GM10248 (cell line): ENCODE data around the gene INMT.

Experiments
- CTCF ChIA-PET: fragments of 300-600 bp; sonication (Branson Sonifier 250); formaldehyde crosslinking; extraction: SDS; loops from one replicate; lab custom pipeline; 2021; ENCODE audit warnings: antibody characterized with exemption; lab: Yijun Ruan, JAX
- POLR2A ChIA-PET: fragments of 350-650 bp; sonication (Branson Sonifier 250); formaldehyde crosslinking; extraction: SDS; loops from one replicate; lab custom pipeline; 2020; ENCODE audit warnings: antibody characterized with exemption; lab: Yijun Ruan, JAX
- DNase-seq: peaks from one replicate; pipeline ENCODE4 v3.0.0; 2012; ENCODE audit errors: extremely low spot score
- TF ChIP-seq, protein P1 (sequence below): IDR thresholded peaks from 2 replicates; pipeline ENCODE4 v1.5.1; 2012; ENCODE audit warnings: mild to moderate bottlenecking, low read depth; ENCODE audit errors: extremely low read depth, missing control alignments, control extremely low read depth

INMT gene

GRCh38 chr7:30795161-30795948 lies 43.4 kb downstream of the INMT start:
- POLR2A ChIA-PET: no interaction called here
- TF ChIP-seq, protein P1, sequence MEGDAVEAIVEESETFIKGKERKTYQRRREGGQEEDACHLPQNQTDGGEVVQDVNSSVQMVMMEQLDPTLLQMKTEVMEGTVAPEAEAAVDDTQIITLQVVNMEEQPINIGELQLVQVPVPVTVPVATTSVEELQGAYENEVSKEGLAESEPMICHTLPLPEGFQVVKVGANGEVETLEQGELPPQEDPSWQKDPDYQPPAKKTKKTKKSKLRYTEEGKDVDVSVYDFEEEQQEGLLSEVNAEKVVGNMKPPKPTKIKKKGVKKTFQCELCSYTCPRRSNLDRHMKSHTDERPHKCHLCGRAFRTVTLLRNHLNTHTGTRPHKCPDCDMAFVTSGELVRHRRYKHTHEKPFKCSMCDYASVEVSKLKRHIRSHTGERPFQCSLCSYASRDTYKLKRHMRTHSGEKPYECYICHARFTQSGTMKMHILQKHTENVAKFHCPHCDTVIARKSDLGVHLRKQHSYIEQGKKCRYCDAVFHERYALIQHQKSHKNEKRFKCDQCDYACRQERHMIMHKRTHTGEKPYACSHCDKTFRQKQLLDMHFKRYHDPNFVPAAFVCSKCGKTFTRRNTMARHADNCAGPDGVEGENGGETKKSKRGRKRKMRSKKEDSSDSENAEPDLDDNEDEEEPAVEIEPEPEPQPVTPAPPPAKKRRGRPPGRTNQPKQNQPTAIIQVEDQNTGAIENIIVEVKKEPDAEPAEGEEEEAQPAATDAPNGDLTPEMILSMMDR: no peak
- CTCF ChIA-PET: interaction anchor here (1.5 to 1.6 kb wide), 2 partner anchors 10 to 285 kb away, joined by 3 to 4 read pairs; no protein-coding TSS in a partner anchor
- DNase-seq: no peak

DNA sequence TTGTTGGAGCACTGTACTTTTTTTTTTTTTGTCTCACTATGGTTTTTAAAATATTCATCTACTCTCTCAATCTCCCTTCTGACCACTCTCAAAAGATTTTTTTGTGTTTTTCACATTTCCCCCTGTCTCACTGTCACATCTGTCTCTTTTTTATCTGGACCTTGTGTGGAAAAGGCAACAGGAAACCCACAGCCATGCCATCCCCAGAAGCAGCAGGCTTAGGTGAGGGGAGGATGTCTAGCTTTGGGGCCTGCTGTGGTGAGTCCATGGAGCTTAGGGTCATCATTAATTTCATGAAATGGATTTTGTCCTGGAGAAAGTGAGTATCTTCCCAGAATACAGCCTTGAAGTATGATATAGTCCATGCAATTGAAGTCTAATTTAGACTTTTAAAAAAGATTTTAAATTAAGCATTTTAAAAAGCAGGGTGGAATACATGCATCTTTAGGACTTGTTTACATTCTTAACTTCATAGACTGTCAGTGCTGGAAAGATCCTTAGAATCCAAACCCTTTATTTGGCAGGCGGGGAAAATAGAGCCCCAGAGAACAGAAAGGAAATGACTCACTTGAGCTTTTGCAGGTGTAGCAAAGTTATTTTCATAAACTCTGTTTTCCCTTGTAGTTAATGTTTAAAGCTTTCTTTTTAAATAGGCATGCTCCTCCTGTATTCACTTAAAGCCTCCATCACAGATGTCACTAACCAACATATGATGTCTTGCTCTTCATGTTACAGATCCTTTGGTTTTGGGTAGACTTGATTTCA lies 44.4 kb downstream of the INMT start:
- CTCF ChIA-PET: interaction anchor here (1.0 to 1.6 kb wide), 4 partner anchors 10 to 327 kb away, joined by 3 to 6 read pairs (median 4); no protein-coding TSS in a partner anchor
- TF ChIP-seq, protein P1: no peak
- DNase-seq: peak; percentile 36
- POLR2A ChIA-PET: no interaction called here

DNA sequence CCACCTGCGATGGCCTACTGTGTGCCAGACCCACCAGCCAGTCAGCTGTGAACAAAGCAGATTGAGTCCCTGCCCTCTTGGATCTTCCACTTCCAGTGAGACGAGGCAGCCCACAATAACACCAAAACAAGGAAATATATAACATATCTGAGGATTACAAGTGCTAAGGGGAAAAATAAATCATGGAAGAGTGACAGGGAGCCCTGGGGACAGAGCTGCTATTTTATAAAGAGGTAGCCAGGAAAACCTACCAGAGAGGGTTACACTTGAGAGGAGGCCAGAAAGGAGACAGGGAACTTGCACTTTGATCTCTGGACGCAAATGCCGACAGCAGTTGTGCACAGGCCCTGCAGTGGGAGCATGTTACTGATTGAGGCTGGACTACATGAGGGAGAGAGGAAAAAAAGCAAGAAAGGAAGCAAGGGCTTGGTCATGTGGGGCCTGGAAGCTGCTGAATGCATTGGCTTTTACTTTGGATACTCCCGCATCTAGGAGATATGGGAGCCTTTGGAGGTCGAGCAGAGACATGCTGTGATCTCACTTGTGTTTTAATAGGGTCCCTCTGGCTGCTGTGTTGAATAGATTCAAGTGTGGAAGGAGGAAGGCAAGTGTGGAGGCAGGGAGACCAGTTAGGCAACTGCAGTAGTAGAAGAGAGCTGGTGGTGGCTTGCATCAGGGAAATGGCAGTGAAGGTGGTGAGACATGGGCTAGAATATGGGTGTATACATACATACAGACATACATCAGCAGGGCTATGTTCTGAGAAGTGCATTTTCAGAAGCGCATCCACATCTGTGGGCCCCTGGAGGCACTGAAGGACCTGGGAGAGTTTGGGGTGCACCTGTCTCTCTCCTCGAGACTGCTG lies 45.5 kb downstream of the INMT start:
- no peak for DNase-seq
- CTCF ChIA-PET: interaction anchor here (1.0 to 2.9 kb wide), 6 partner anchors 8 to 326 kb away, joined by 3 to 31 read pairs (median 4); no protein-coding TSS in a partner anchor
- TF ChIP-seq, protein P1: no peak
- POLR2A ChIA-PET: no interaction called here

DNA sequence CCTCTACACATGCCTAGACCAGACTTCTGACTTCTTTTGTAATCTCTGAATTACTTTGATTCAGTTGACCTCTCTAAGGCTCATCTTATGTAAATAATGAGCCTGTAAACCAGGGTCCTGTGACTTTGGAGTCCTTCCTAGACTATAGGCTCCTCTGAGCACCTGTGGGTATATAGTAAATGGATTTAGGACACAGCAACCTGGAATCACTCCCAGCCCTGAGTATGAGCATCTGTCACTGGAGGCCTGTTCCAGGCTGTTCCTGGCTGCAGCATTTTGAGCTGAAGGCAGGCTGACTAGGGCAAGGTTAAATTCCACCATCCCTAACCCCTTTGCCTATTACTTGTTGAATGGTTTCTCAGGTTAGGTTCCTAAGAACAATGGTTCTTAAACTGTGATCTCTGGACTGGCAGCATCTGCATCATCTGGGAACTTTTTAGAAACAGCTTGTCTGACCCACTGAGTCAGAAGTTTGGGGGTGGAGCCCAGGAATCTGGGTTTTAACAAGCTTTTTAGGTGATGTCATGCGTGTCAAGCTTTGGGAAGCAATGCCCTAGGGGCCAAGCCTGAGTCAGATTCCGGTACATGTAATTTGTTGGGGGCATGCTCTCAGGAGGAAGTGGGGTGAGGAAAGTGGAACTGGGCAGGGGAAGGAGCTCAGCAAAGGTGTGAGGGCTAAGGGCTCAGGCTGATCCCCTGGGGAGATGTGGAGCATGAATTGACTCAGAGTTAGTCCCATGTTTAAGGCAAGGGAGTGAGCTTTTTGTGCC lies 47.5 kb downstream of the INMT start:
- TF ChIP-seq, protein P1: no peak
- ChIA-PET POLR2A (no interaction called here), CTCF (interaction anchor here (0.8 to 2.9 kb wide), 16 partner anchors 8 to 334 kb away, joined by 3 to 31 read pairs (median 5); no protein-coding TSS in a partner anchor)
- peak; percentile 69 for DNase-seq

GRCh38 chr7:30799976-30800661 lies 48.2 kb downstream of the INMT start:
- POLR2A ChIA-PET: no interaction called here
- CTCF ChIA-PET: interaction anchor here (0.8 to 2.9 kb wide), 14 partner anchors 9 to 334 kb away, joined by 3 to 31 read pairs (median 6); no protein-coding TSS in a partner anchor
- TF ChIP-seq, protein P1: no peak
- no peak for DNase-seq
